Ascending aorta (tissue), 2 donors: ENCODE results near the gene NUAK1. TPM values are rescaled to one million over a fixed set of nuclear protein-coding genes. Genes with fewer than 3 reads are reported as not detected.
"Not testable (repeated sequence)": the region's sequence is repeated elsewhere in the genome, so short reads cannot be mapped to it uniquely, and the experiment has no call there.

Experiments
- DNase-seq, 2 donors: peaks; one replicate each; pipeline ENCODE4 v3.0.0-alpha.2; 2019; ENCODE audit warnings: low spot score in 2 of 2
- H3K27ac ChIP-seq, 2 donors: fragments of 200-600 bp; sonication (generic); one replicate each; pipeline ENCODE4 v1.5.1; 2016 to 2017; ENCODE audit warnings: mild to moderate bottlenecking in 1 of 2
- H3K27me3 ChIP-seq: fragments of 200-600 bp; sonication (generic); one replicate; pipeline ENCODE4 v1.5.1; 2017
- H3K36me3 ChIP-seq, 2 donors: fragments of 200-600 bp; sonication (generic); one replicate each; pipeline ENCODE4 v1.5.1; 2016
- H3K4me1 ChIP-seq, 2 donors: fragments of 200-600 bp; sonication (generic); one replicate each; pipeline ENCODE4 v1.5.1; 2016 to 2017; ENCODE audit warnings: mild to moderate bottlenecking in 1 of 2
- H3K4me3 ChIP-seq, 2 donors: fragments of 200-600 bp; sonication (generic); one replicate each; pipeline ENCODE4 v1.5.1; 2016 to 2017; ENCODE audit warnings: mild to moderate bottlenecking in 1 of 2
- H3K9me3 ChIP-seq, 2 donors: fragments of 200-600 bp; sonication (generic); one replicate each; pipeline ENCODE4 v1.5.1; 2016
- intact Hi-C: fragments of 100-400 bp; cut with DNase I; formaldehyde crosslinking; loops from one replicate; pipeline ENCODE4 v1.15.1; 2023
- total RNA-seq: library from RNA; depleted of rRNA; stranded (reverse); fragments of >200 nt; gene quantifications from one replicate; pipeline ENCODE4 v1.1.0, GENCODE V29; 2016
- TF ChIP-seq, protein P1 (sequence below), 3 experiments: fragments of 200-600 bp in 2 of 3; fragments of 450-650 bp in 1 of 3; sonication (generic) in 2 of 3; IDR thresholded peaks; one replicate each; pipeline ENCODE4 v1.5.1; 2016 to 2019; ENCODE audit warnings: antibody characterized with exemption in 3 of 3, mild to moderate bottlenecking in 1 of 3, moderate library complexity in 1 of 3

NUAK1 gene
- total RNA-seq, 1 donor from 2014 or later = 29.7 TPM

DNA sequence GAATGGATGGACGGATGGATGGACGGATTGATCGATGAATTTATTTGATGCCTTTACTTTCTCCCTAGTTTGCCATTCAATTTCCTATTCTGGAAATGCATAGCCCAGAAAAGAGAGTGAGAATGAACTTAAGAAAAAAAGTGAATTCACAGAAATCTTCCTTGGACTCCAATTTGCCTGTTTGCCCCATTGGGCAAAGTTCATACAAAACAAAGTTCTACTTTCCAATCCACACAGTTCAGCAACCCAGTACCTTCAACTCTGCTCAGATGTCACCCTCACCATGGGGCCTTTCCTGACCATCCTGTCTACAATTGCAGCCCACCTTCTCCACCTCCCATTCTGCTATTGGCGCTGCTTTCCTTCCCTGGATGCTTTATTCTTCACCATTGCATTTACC, 8.2 kb upstream of the NUAK1 start:
- Histone ChIP-seq H3K27ac (peak overlapping the region; percentile 22 to 57), H3K36me3 (no peaks in the 10 kb centered on the region), H3K4me1 (peaks cover 4 to 32% of the 10 kb centered on the region in 2 donors), H3K9me3 (no peaks in the 10 kb centered on the region), H3K27me3 (no peaks in the 10 kb centered on the region), H3K4me3 (no peak overlapping the region)
- intact Hi-C loops = loop anchor here (1.0 to 10.0 kb wide), 2 partner anchors 622 to 729 kb away; no protein-coding TSS in a partner anchor
- TF ChIP-seq, protein P1, sequence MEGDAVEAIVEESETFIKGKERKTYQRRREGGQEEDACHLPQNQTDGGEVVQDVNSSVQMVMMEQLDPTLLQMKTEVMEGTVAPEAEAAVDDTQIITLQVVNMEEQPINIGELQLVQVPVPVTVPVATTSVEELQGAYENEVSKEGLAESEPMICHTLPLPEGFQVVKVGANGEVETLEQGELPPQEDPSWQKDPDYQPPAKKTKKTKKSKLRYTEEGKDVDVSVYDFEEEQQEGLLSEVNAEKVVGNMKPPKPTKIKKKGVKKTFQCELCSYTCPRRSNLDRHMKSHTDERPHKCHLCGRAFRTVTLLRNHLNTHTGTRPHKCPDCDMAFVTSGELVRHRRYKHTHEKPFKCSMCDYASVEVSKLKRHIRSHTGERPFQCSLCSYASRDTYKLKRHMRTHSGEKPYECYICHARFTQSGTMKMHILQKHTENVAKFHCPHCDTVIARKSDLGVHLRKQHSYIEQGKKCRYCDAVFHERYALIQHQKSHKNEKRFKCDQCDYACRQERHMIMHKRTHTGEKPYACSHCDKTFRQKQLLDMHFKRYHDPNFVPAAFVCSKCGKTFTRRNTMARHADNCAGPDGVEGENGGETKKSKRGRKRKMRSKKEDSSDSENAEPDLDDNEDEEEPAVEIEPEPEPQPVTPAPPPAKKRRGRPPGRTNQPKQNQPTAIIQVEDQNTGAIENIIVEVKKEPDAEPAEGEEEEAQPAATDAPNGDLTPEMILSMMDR (IDR thresholded peaks at IDR 0.05) = no peak
- no peak for DNase-seq

DNA sequence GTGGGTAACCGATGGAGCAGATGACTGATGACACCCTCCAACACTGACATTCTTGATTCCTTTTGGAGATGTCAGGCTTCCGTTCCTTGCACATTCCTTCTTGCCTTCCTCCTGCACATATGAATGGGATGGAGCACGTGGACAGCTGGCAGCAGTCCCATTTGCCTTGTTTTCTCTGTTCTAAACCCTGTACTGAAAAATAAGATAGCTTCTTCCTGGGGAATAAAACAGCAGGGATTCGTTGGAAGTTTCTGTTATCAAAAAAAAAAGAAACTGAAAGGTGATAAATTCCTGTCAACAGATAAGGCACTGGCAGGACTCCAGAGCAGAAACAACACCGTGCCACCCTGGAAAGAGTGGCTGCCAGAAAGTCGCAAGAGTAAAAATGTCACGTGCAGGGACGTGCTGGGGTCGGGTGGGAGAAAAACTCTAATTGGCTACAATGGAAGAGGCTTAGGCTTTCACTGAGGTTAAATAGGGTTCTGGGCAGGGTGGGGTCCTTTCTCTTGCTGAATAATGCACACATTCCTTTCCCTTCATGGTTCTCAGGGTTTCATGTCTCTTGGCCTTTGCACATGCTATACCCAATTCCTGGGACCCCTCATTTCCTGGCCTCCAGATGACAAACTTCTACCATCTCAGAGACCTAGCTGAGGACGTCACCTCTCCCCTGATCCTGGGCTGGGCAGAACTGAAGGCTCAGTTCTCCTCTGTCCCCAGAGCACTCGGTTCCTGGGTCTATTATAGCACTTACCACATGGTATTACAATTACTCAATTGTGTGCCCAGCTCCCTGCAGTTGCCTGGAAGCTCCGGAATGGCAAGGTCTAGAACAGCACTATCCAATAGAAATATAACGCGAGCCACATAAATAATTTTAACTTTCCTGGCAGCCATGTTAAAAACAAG, 7.0 kb upstream of the NUAK1 start:
- H3K9me3 ChIP-seq = no peaks in the 10 kb centered on the region
- TF ChIP-seq, protein P1 (IDR thresholded peaks at IDR 0.05) = no peak
- peak overlapping the region; percentile 64 to 79 for H3K27ac ChIP-seq
- H3K27me3 ChIP-seq = no peaks in the 10 kb centered on the region
- no peak for DNase-seq
- H3K4me1 ChIP-seq = peaks cover 4 to 35% of the 10 kb centered on the region in 2 donors
- H3K36me3 ChIP-seq = no peaks in the 10 kb centered on the region
- intact Hi-C loops = loop anchor here (10.0 kb wide), 1 partner anchor 621 kb away; no protein-coding TSS in a partner anchor
- peak overlapping the region in 1 of 2 donors; percentile 27 for H3K4me3 ChIP-seq

DNA sequence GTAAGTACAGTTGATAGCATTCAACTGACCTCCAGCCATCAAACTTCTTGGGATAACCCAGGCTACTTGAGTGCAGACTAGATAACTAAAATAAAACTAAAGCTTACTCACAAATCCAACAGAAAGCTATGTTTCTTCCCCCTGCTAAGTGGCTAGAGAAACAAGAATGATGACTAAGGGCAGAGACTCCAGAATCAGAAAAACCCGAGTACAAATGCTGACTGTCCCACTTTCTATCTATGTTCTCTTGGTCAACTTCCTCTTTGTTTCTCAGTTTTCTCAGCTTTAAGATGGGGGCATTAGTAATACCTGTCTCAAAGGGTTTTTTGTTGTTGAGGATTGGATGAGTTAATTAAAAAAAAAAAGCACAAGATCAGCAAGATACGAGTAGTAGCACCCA, 6.1 kb upstream of the NUAK1 start:
- intact Hi-C loops = loop anchor here (10.0 kb wide), 1 partner anchor 620 kb away; no protein-coding TSS in a partner anchor
- H3K4me3 ChIP-seq = no peak overlapping the region

DNA sequence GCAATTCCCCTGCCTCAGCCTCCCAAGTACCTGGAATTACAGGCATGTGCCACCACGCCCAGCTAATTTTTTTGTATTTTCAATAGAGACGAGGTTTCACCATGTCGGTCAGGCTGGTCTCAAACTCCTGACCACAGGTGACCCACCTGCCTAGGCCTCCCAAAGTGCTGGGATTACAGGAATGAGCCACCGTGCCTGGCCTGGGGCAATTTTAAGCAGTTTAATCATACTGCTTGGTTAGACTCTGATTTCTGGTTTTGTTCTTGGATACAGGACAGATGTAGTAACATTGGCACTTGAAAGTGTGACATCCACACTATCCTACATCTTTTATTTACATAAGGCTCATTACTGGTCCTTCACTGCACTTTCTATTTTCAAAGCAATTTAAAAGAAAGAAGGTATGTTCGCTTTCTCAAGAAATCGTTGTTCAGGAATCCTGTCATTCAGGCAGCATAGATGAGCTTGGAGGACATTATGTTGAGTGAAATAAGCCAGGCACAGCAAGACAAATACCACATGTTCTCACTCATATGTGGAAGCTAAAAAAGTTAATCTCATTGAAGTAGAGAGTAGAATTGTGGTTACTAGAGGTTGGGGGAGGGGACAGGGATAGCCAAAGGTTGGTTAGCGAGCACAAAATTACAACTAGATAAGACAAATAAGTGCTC, 4.0 kb upstream of the NUAK1 start:
- peaks cover 0 to 28% of the 10 kb centered on the region in 2 donors for H3K4me1 ChIP-seq
- H3K27ac ChIP-seq = no peak overlapping the region
- H3K27me3 ChIP-seq = no peaks in the 10 kb centered on the region
- H3K9me3 ChIP-seq = no peaks in the 10 kb centered on the region
- intact Hi-C loops = loop anchor here (10.0 kb wide), 1 partner anchor 618 kb away; no protein-coding TSS in a partner anchor
- TF ChIP-seq, protein P1 (IDR thresholded peaks at IDR 0.05) = no peak
- no peak for DNase-seq
- peak overlapping the region in 1 of 2 donors; percentile 12 for H3K4me3 ChIP-seq
- H3K36me3 ChIP-seq = no peaks in the 10 kb centered on the region

More for the DNA sequence above, 6.1 kb upstream of the NUAK1 start:
- no peaks in the 10 kb centered on the region for H3K9me3 ChIP-seq
- no peaks in the 10 kb centered on the region for H3K36me3 ChIP-seq
- peaks cover 4 to 41% of the 10 kb centered on the region in 2 donors for H3K4me1 ChIP-seq
- peak overlapping the region; percentile 64 to 79 for H3K27ac ChIP-seq
- DNase-seq = no peak
- TF ChIP-seq, protein P1 (IDR thresholded peaks at IDR 0.05) = no peak
- H3K27me3 ChIP-seq = no peaks in the 10 kb centered on the region

DNA sequence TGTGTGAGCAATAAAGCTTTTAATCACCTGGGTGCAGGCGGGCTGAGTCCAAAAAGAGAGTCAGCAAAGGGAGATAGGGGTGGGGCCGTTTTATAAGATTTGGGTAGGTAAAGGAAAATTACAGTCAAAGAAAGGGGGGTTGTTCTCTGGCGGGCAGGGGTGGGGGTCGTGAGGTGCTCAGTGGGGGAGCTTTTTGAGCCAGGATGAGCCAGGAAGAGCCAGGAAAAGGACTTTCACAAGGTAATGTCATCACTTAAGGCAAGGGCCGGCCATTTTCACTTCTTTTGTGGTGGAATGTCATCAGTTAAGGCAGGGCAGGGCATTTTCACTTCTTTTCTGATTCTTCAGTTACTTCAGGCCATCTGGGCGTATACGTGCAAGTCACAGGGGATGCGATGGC, 3.2 kb upstream of the NUAK1 start:
- H3K4me3 ChIP-seq = peak overlapping the region in 1 of 2 donors; percentile 87
- H3K27me3 ChIP-seq, DNase-seq, H3K9me3 ChIP-seq, H3K36me3 ChIP-seq: not testable (repeated sequence)
- intact Hi-C loops = loop anchor here (10.0 kb wide), 1 partner anchor 617 kb away; no protein-coding TSS in a partner anchor
- peaks cover 0 to 28% of the 10 kb centered on the region in 2 donors for H3K4me1 ChIP-seq
- peak overlapping the region; percentile 98 to 99 for H3K27ac ChIP-seq
